HG03469 (cell line): ENCODE results near the gene SLC47A2.
"Not testable (repeated sequence)": the region's sequence is repeated elsewhere in the genome, so short reads cannot be mapped to it uniquely, and the experiment has no call there.

Source experiments
- ATAC-seq: cut with Tn5 transposase; IDR thresholded peaks from one replicate; pipeline ENCODE4 v1.9.1; 2021; ENCODE audit warnings: mild to moderate bottlenecking, moderate library complexity, moderate number of reproducible peaks; ENCODE audit not compliant: unreplicated experiment

Gene SLC47A2, protein sequence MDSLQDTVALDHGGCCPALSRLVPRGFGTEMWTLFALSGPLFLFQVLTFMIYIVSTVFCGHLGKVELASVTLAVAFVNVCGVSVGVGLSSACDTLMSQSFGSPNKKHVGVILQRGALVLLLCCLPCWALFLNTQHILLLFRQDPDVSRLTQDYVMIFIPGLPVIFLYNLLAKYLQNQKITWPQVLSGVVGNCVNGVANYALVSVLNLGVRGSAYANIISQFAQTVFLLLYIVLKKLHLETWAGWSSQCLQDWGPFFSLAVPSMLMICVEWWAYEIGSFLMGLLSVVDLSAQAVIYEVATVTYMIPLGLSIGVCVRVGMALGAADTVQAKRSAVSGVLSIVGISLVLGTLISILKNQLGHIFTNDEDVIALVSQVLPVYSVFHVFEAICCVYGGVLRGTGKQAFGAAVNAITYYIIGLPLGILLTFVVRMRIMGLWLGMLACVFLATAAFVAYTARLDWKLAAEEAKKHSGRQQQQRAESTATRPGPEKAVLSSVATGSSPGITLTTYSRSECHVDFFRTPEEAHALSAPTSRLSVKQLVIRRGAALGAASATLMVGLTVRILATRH

DNA sequence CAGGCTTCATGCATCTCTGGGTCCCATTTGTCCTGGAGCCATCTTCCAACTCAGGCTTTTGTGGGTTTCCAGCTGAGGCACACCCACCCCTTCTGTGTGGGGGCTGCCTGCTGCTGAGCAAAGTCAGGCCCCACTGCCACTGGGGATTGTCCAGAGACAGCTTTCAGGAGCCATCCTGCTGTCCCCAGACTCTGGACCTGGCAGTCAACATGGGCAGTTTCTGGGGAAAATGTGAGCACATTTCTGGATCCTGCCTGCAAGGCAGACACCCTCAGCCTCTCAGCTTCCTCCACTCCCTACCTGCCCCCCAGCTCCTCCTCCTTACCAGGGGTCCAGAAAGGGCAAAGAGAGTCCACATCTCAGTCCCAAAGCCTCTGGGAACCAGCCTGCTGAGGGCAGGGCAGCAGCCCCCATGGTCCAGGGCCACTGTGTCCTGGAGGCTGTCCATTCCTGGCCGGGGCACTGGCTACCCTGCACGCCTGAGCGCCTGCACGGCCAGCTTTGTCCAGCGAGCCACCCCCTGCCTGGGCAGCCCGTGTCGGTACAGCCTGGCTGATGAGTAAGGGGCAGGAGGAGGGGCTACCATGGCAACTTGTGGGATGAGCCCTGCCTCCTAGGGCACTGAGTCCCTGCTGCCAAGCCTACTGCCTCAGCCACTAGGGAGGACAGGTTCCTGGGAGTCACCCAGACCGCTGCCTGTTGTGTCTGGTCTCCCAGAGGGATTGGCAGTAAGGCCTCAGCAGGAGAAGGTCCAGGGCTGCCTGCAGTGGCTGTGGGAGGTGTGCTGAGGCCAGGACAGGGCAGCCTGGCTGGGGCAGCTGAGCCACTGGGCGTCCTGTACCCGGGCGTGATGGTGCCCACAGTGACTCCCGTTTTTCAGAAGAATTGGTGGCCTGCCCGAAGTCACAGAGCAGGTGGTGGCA lies at the start of gene SLC47A2:
SLC47A2 (minus strand) TSS at position 477 of the 923 bp plus-strand sequence; CDS start at position 448, 29 bp downstream.
- ATAC-seq, result no peak

DNA sequence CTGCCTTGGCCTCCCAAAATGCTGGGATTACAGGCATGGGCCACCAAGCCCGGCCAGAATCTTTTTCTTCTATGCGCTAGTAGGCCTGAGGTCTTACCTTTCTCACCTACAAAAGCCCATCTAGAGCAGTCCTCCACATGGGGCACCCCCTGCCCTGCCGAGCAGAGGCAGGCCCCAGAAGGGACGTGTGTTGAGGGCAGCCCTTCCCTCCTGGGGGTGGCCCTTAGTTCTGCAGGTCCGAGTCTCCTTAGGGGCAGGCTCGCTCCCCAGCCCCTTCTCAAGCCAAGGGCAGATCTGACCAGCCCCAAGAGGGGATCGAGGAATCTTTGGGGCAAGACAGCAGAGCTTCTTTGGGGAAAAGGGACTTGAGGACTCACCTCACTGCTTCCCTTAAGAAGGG lies 49.6 kb upstream of the SLC47A2 start:
- no peak for ATAC-seq

DNA sequence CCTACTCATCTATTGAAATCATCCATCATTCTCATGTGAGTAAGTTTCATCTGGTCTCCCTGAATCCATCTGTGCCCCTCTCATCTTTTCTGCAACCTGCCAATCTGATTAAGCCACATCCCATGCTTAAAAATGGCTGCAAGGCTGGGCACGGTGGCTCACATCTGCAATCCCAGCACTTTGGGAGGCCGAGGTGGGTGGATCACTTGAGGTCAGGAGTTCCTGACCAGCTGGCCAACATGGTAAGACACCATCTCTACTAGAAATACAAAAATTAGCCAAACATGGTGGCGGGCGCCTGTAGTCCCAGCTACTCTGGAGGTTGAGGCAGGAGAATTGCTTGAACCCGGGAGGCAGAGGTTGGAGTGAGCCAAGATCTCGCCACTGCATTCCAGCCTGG lies 47.6 kb upstream of the SLC47A2 start:
- not testable (repeated sequence) for ATAC-seq

DNA sequence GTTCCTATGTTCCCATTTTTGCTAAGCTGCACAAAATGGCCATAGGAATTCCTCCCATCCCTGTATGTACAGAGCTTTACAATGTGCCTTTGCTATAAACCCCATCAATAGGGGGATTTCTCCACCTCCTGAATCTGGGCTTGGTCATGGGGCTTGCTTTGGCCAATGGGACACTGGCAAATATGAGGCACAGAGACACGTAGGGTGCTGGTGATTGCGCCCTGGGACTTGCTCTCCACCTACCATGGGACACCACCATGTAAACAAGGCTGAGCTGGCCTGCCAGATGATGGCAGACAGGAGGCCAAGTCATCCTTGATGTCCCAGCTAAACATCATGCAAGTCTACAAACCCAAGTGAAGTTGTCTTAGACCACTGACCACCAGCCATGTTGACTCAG lies 47.0 kb upstream of the SLC47A2 start:
- ATAC-seq, result no peak

DNA sequence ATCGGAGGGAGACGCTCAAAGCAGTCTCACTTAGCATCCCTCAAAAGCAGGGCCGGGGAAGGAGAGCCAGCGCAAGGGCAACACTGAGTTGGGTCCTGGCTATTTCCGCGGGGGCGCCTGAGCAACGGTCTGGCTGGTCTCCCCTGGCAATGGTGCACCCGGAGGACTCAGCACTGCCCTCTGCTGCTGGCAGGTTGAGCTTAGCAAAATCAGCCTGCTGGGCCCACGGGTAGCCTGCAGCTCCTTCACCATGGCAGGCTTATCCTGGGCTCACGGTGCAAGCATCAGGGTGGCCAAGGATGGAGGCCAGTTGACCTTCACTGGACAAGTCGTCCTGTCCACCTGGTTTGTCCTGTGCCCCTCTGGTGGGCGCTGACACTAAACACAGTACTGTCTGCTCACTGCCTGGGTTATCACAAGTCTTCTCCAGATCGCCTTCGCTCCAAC lies 46.2 kb upstream of the SLC47A2 start:
- ATAC-seq, result no peak

DNA sequence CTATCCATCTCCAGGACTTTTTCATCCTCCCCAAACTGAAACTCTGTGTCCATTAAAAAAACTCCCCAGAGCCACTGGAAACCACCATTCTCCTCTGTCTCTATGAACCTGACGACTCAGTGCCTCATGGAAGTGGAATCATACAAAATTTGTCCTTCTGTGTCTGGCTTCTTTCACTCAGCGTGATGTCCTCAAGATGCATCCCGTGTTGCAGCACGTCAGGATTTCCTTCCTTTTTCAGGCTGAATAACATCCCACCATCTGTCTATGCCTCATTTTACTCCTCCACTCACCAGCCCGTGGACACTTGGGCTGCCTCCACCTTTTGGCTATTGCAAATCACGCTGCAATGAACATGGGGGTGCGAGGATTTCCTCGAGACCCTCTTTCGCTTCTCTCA lies 44.4 kb upstream of the SLC47A2 start:
- ATAC-seq, result no peak

DNA sequence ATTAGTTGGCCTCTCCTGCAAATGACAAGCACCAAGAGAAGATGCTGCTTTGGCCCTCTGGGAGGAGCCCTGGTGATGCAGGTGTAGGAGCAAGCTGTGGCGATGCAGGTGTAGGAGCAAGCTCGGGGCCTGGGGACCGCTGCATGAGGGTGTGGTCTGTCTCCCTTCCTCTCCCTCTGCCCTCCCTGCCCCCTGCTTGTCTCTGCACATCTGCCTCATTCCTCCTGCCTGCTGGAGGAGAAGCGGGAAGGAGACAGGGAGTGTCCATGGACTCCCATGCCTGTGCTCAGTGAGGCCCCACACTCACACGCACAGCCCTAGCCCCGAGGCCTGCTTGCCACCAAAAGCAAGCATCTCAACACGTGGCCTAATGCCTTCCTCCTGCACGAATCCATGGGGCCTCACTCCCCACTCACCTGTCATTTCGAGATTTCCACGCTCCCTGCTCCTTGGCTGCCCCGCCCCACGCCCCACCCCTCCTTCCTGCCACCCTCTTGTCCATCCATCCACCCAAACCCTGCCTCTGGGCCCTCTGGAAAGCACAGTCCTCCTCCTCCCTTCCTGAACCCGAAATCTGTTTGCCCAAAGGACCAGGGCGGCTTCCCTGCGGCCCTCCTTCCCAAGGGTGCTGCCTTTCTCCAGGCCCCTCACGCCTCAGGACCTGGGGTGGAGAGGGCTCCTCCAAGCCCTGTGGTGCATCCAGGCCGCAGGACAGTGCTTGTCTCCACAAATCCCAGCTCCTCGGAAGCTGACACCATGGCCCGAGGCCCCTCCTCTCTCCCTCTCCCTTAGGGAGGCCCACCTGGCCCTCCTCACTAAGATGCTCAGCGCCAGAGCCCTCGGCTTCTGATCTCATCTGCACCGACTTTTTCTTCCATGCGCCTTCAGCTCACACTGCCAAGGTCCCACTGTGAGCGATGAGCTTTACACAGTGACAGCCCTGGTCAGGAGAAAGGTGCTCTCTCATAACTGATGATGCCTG lies 43.5 kb upstream of the SLC47A2 start:
- ATAC-seq, result no peak

DNA sequence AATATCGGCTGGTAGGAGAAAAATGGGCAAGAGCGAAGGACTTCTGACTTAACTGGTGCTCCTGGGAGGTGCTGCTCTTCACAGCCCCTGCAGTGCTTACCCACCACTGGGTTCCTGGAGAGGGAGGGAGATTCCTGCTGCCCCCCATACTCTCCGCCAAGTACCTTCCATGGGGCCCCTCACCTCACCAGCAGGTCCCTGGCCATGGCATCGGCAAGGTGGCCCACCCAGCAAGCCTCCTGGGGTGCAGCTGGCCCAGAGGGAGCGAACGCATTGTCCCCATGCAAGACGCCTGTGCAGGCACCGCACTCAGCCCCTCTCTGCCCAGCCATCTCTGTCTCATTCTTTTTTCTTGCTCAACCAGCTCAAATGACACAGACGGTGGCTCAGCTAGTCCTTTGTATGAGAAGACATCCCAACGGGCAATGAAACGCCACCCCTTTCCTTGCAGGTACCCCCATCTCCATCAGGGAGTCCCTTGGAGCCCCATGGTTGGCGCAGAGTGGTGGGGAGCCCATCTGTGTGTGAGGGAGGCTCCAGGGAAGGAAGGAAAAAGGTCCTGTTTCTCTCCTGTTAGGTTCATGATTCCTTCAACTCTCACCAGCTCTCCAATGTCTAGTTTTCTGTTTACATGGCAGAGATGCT lies 41.3 kb upstream of the SLC47A2 start:
- ATAC-seq, result no peak

DNA sequence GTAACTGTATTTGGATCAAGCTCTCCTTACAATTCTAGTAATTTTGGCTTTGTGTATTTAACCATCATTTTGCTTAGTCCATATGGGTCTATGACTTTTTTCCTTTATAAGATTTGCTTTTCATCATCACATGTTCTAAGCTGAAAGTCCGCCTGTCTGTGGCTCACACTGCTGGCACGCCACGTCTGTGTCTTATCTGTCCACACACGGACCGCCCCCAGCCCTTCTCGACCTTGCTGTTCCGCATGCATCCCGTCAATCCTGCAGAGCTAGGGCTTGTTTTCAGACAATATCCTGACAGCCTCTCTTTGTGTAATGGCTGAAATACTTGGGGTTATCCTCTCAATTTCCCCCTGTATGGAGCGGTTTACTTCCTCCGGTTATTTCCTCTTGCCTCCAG lies 40.2 kb upstream of the SLC47A2 start:
- no peak for ATAC-seq

DNA sequence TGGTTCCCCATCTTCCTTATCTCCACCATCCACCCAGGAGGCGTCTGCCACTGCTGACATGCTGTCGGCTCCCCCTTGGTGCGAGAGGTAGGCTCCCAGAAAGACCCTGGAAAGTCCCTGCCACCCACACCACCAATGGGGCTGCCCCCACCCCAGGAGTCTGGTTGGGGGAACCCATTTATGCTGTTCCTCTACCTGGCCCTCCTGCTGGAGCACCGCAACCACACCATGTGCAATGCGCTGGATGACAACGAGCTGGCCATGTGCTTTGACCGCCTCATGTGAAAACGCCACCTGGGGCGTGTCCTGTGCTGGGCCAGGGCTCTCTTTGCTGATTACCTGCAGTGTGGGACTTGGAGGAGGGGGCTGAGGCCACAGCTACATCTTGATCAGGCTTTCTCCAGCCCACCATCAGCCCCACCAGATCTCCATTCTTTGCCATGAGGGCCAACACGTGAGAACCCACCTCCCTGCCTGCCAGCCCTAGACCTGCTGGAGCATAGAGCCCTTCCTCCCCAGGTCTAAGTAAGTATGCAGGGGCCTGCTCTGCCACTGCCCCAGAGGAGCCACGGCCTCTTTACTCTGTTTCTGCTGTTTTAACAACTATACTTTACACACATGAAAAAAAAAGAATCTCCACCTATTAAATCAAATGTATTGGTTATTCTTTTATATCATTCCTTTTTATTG lies 39.6 kb upstream of the SLC47A2 start:
- ATAC-seq, result no peak

DNA sequence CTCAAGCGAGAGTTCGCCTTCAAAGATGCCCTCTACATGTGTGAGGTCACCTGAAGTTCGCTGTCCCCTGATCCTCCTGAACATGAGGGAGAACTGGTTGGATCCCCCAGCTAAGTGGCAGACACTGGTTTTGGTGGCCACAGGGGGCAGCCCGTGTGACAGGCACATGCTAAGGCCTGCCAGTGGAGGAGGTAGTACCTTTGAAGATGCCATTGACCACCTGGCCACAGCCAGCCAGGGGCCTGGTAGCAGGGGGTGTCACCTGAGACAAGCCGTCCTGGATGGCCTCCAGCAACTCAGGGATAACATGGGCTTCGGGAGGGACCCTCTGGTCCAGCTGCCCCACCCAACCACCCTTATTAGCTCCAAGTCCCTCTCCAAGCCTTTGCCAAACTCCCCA lies 39.0 kb upstream of the SLC47A2 start:
- ATAC-seq, result no peak

DNA sequence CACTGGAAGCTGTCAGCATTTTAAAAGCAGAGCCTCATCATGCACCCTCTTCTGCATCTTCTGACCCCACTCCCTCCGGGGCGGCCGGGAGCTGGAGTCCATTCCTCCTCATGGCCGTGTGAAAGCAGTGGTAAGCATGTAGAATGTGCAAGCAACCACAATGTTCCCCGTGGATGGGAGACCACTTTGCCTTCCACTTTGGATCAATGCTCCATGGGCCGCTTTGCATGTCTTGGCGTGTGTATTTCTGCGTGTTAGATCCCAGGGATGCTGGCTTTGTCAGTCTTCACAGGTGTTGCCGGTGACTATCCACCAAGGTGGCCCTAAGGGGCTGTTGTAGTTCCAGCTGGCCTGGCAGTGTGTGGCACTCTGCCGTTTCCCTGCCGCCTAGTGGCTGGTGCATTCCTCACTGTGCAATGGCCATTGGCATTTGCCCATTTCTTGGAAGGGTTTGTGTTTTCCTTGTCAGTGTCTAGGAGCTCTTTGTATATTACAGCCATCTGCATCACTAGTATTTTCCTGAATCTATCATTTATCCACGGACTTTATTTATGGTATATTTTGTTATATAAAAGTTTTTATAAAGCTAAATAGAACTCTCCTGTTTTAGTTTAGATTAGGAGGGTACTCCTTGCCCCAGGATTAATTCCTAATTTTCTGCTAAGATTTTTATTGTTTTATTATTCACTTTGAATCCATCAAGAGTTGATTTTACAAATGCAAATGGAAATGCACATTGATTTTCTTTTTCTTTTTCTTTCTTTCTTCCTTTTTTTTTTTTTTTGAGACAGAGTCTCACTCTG lies 37.5 kb upstream of the SLC47A2 start:
- ATAC-seq, result no peak

DNA sequence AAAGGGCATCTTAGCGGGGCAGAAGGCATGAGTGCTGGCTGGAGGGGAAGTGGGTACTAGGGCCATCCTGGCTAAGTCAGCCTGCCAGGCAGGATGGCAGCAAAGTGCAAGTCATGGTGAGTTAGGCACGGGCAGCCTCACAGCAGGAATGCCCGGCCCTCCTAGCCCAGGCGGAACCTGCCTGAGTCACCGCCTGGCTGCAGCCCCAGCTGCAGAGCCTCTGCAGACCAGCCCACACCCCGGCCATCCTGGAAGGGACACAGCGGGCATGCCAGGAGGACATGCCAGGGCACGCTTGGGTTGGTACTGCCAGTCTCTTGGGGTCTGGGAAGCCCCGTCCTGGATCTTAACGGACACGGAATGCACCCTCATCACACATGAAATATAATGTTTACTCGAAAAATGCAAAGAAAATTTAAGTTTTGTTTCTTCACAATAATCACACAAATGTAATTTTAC lies 36.7 kb upstream of the SLC47A2 start:
- ATAC-seq, result no peak

DNA sequence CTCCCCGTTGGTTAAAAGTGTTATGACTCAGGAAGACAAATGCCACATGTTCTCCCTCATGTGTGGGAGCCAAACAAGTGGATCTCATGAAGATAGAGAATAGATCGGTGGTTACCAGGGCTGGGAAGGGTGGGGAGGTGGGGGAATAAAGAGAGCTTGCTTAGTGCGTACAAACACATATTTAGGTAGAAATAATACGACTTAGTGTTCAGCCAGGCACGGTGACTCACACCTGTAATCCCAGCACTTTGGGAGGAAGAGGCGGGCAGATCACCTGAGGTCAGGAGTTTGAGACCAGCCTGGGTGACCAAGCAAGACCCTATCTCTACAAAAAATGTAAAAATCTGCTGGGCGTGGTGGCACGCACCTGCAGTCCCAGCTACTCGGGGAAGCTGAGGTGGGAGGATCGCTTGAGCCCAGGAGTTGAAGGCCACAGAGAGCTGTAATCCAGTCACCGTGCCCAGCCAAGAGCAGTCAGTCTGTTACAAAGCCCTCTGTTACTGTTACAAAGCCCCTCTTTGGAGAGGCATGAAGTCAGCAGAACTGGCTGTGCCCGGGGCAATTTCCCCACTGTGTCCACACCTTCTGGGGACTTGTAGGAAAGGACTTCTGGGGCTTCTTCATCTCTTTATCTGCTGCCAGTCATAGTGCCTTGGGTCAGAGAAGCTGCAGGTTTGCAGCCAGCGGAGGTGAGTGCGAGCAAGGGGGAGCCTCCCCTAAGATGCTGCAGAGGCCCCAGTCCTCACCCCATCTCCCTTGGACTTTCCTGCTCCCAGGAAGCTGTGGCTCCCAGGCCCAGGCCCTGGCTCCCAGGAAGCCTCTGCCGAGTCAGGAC lies 36.0 kb upstream of the SLC47A2 start:
- ATAC-seq, result no peak

DNA sequence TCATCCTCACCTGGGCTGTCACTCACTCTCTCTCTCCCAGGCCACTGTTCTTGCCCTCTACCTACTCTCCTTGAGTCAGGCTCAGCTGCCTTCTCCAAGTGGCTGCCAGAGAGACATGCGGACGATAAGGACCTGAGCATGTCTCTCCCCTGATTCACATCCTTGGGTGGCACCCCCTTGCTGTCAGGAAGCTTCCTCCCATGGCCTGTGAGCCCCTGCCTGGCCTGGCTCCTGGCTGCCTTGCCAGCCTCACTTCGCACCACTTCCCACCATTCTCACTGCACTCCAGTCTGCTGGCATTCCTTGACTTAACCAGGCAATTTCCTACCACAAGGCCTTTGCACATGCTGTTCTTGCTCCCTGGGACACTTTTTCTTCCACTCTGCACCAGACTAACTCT lies 34.5 kb upstream of the SLC47A2 start:
- ATAC-seq, result no peak

DNA sequence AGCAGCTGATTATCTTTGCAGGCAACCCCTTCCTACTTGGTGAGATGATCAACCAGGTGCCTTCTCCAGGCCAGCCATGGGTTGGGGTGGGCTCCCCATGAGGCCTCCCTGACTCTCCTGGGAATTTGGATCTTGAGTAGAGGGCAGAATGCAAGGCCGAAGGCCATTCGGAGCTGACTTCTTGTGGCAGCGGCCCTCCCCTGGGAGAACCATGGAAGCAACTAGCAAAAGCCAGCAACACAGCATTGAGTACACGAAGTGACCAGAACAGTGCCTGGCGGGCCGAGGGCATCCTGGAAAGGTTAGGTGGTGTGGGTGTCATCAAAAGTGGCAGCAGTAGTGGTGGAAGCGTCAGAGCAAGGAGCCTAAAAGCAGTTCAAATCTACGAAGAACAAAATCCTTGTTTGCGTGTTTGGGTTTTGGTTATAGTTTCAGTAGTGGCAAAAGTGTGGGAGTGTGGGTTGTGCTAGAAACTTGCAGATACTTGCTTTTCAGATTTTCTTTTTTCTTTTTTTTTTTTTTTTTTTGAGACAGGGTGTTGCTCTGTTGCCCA lies 33.7 kb upstream of the SLC47A2 start:
- ATAC-seq, result no peak

DNA sequence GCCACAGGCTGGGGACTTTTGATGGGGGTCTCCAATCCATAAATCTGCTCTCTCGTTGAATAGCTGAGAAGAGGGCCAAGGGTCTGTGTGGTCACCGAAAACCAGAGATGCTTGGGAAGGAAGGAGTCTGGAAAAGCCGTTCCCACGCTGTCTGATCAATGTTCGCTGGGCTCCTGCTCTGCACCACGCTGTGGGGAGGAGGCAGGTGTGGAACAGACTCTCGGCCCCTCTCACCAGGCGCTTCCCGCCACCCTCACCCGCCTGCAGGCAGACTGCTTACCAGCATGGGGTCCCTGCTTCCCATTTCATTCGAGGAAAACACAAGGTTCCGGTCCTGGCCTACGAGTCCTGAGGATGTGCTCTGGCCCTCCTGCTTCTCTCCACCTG lies 32.4 kb upstream of the SLC47A2 start:
- no peak for ATAC-seq
